Neural crest cell (in vitro differentiated cells): Measurements from ENCODE around the gene EHD2. TPM values are rescaled to one million over a fixed set of nuclear protein-coding genes. Genes with fewer than 3 reads are reported as not detected.
"Not testable (repeated sequence)": the region's sequence is repeated elsewhere in the genome, so short reads cannot be mapped to it uniquely, and the experiment has no call there.

Experiments used
- DNase-seq: peaks from one replicate; pipeline ENCODE4 v3.0.0; 2021; ENCODE audit warnings: low read depth, mixed read lengths, low spot score
- H3K27ac Mint-ChIP-seq: one replicate; pipeline ENCODE4 v1.8.0; 2021; ENCODE audit warnings: mild to moderate bottlenecking, mixed read lengths; ENCODE audit not compliant: unreplicated experiment
- H3K27me3 Mint-ChIP-seq: 2 replicates; pipeline ENCODE4 v1.8.0; 2021; ENCODE audit warnings: low read depth, mild to moderate bottlenecking, mixed read lengths
- H3K36me3 Mint-ChIP-seq: 2 replicates; pipeline ENCODE4 v1.8.0; 2021; ENCODE audit warnings: low read depth, mild to moderate bottlenecking, mixed read lengths
- H3K4me1 Mint-ChIP-seq: 2 replicates; pipeline ENCODE4 v1.8.0; 2021; ENCODE audit warnings: mixed read lengths
- H3K4me3 Mint-ChIP-seq: one replicate; pipeline ENCODE4 v1.8.0; 2021; ENCODE audit warnings: mild to moderate bottlenecking, mixed read lengths
- H3K9me3 Mint-ChIP-seq: 2 replicates; pipeline ENCODE4 v1.8.0; 2021; ENCODE audit warnings: mixed read lengths
- CTCF ChIP-seq: fragments of 200-600 bp; sonication (generic); conservative IDR thresholded peaks from 2 replicates; pipeline ENCODE4 v1.5.0; 2021; ENCODE audit warnings: antibody characterized with exemption, mild to moderate bottlenecking
- total RNA-seq: library from RNA; stranded (reverse); gene quantifications from 2 replicates; pipeline ENCODE4 v1.2.1, GENCODE V29; 2021

Gene EHD2
- total RNA-seq, 1 donor from 2014 or later = 0.47 TPM

GRCh38 chr19:47740866-47741519, 27.8 kb downstream of the EHD2 start:
- no peak overlapping the region for H3K27ac Mint-ChIP-seq
- peak overlapping the region; percentile 15 for H3K4me3 Mint-ChIP-seq
- H3K27me3 Mint-ChIP-seq = peaks cover 20% of the 10 kb centered on the region
- no peak for TF ChIP-seq CTCF
- no peak for DNase-seq
- no peaks in the 10 kb centered on the region for H3K9me3 Mint-ChIP-seq
- no peaks in the 10 kb centered on the region for H3K36me3 Mint-ChIP-seq
- H3K4me1 Mint-ChIP-seq = peaks cover 13% of the 10 kb centered on the region

- DNase-seq = no peak
- H3K4me1 Mint-ChIP-seq = peaks cover 13% of the 10 kb centered on the region
- H3K9me3 Mint-ChIP-seq = no peaks in the 10 kb centered on the region
- no peak overlapping the region for H3K27ac Mint-ChIP-seq
- no peak for TF ChIP-seq CTCF
- H3K36me3 Mint-ChIP-seq = no peaks in the 10 kb centered on the region
- peak overlapping the region; percentile 9 for H3K4me3 Mint-ChIP-seq
- peaks cover 20% of the 10 kb centered on the region for H3K27me3 Mint-ChIP-seq
Observed at GRCh38 chr19:47741544-47742140, 28.4 kb downstream of the EHD2 start.

- Mint-ChIP-seq H3K27ac (no peak overlapping the region), H3K4me3 (peak overlapping the region; percentile 76), H3K27me3 (peaks cover 20% of the 10 kb centered on the region), H3K36me3 (no peaks in the 10 kb centered on the region), H3K9me3 (no peaks in the 10 kb centered on the region), H3K4me1 (peaks cover 17% of the 10 kb centered on the region)
- TF ChIP-seq CTCF = no peak
- DNase-seq = no peak
Observed at GRCh38 chr19:47742634-47743033, 29.4 kb downstream of the EHD2 start.

GRCh38 chr19:47745010-47745901, 32.0 kb downstream of the EHD2 start, which contains the start of gene NOP53:
TSS of gene NOP53 (plus strand) at chr19:47745546. CDS start at chr19:47745560, 14 bp downstream.
- Mint-ChIP-seq H3K36me3 (peaks cover 2% of the 10 kb centered on the region), H3K9me3 (no peaks in the 10 kb centered on the region), H3K4me3 (peak within 1 kb of the TSS; percentile 100), H3K27me3 (peaks cover 17% of the 10 kb centered on the region), H3K27ac (peak within 1 kb of the TSS; percentile 99), H3K4me1 (peaks cover 21% of the 10 kb centered on the region)
- no peak for TF ChIP-seq CTCF
- DNase-seq = peak; percentile 96

- Mint-ChIP-seq H3K4me3 (peak overlapping the region; percentile 100), H3K4me1 (peaks cover 21% of the 10 kb centered on the region), H3K27ac (peak overlapping the region; percentile 19), H3K27me3 (peaks cover 17% of the 10 kb centered on the region)
- not testable (repeated sequence) for DNase-seq, H3K36me3 Mint-ChIP-seq, H3K9me3 Mint-ChIP-seq
Observed at GRCh38 chr19:47746129-47746528, 32.9 kb downstream of the EHD2 start.
